BLaER1 treated with 17β-estradiol and CSF1 and Interleukin-3, amounts not matched to agents 10 nM and 100 nM (cell line): Measurements from ENCODE around the gene DKK3.

Experiments
- H3K27ac ChIP-seq, 11 experiments: shearing (Covaris generic); formaldehyde crosslinking; 2 replicates each; pipeline ENCODE4 v1.8.1; 2022
- H3K27me3 ChIP-seq, 11 experiments: shearing (Covaris generic); formaldehyde crosslinking; 2 replicates each; pipeline ENCODE4 v1.8.1; 2022
- H3K36me3 ChIP-seq, 11 experiments: shearing (Covaris generic); formaldehyde crosslinking; 2 replicates each; pipeline ENCODE4 v1.8.1; 2022
- H3K4me1 ChIP-seq, 10 experiments: shearing (Covaris generic); formaldehyde crosslinking; 2 replicates each; pipeline ENCODE4 v1.8.1; 2022
- H3K4me2 ChIP-seq, 11 experiments: shearing (Covaris generic); formaldehyde crosslinking; 2 replicates each; pipeline ENCODE4 v1.8.1; 2022
- H3K4me3 ChIP-seq, 10 experiments: shearing (Covaris generic); formaldehyde crosslinking; 2 replicates each; pipeline ENCODE4 v1.8.1; 2022
- H3K9ac ChIP-seq, 11 experiments: shearing (Covaris generic); formaldehyde crosslinking; 2 replicates each; pipeline ENCODE4 v1.8.1; 2022
- H3K9me3 ChIP-seq, 11 experiments: shearing (Covaris generic); formaldehyde crosslinking; replicated peaks in 1 of 11; 2 replicates each; pipeline ENCODE4 v1.8.1; 2022
- H4K20me1 ChIP-seq, 11 experiments: shearing (Covaris generic); formaldehyde crosslinking; 2 replicates each; pipeline ENCODE4 v1.8.1; 2022
- Cebpa-rat ChIP-seq, 11 experiments: shearing (Covaris generic); IDR thresholded peaks; 2 replicates each; pipeline ENCODE4 v1.8.1; 2022

The DKK3 gene

DNA sequence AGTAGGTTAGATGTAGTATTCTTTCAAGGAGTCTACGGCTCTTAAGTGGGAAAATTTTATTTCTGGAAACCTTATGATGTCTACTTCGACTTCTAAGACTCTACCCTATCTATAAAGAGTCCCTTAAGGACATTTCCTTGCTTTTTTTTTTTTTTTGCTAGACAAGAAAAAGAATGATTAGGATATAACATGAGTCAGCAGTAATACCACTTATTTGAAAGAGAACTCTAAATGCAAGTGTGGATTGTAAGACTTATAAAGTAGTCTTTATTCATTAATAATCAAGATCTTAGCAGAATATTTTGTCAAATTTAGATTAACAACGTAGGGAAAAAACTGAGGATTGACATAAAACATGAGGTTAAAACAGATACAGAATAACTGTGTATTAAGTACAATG lies 71.0 kb downstream of the DKK3 start:
- TF ChIP-seq Cebpa-rat (IDR thresholded peaks at IDR 0.05) = no peak
- Histone ChIP-seq H3K27ac (no peak overlapping the region), H4K20me1 (no peaks in the 10 kb centered on the region; a peak in 1 of 22 replicates), H3K27me3 (no peaks in the 10 kb centered on the region), H3K4me1 (no peaks in the 10 kb centered on the region), H3K9ac (no peak overlapping the region), H3K4me3 (no peak overlapping the region), H3K36me3 (peaks cover 69 to 100% (median 93%) of the 10 kb centered on the region in 11 experiments), H3K9me3 (no peaks in the 10 kb centered on the region), H3K4me2 (no peak overlapping the region)

DNA sequence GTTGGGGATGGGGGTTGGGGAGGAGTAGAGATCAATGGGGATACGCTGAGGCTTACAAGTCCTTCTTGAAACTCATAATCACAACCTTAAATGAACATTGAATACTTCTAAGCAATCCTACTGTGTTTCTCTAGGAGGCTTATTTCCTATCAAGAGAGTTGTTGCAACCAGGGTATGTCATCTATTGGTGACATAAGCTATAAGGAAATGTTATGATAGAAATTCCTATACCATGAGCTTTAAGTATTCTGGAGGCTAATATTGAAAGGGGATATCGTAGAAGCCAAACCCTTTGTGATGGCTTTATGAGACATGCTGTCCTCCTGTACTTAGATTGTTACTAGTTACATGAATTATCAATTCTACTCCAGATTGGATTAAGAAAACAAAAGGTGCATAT lies 72.9 kb downstream of the DKK3 start:
- no peak overlapping the region for H3K4me2 ChIP-seq
- no peaks in the 10 kb centered on the region; a peak in 1 of 22 replicates for H4K20me1 ChIP-seq
- no peak overlapping the region for H3K4me3 ChIP-seq
- H3K36me3 ChIP-seq = peaks cover 61 to 97% (median 85%) of the 10 kb centered on the region in 11 experiments
- H3K4me1 ChIP-seq = no peaks in the 10 kb centered on the region
- no peaks in the 10 kb centered on the region for H3K9me3 ChIP-seq
- no peak overlapping the region for H3K27ac ChIP-seq
- no peak overlapping the region for H3K9ac ChIP-seq
- no peak for TF ChIP-seq Cebpa-rat (IDR thresholded peaks at IDR 0.05)
- H3K27me3 ChIP-seq = no peaks in the 10 kb centered on the region

DNA sequence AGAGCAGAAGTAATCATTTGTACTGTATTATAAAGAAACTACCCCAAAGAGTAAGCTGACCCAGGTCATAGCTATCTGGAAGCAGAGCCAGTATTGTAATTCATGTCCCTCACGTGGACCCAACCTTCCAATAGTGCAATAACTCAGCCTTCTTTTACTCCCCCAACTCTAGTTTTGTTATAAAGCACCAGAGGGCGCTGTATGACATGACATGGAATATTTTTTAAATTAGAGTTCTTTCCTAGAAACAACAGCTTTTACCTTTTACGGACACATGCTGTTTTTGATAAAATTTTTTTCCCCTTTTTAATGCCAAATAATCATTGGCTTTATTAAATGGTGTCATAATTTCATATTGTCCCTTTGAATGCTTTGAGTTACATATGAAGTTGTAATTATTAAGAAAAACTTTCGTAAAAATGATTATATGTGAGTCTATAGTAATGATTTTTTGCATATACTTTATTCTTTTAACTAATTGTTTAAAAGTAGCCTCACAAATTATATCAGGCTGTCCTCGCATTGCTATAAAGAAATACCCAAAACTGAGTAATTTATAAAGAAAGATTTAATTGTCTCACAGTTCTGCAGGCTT lies 76.9 kb downstream of the DKK3 start:
- H3K27ac ChIP-seq = no peak overlapping the region
- no peak overlapping the region for H3K4me2 ChIP-seq
- no peaks in the 10 kb centered on the region for H3K27me3 ChIP-seq
- H4K20me1 ChIP-seq = no peaks in the 10 kb centered on the region
- no peak overlapping the region for H3K9ac ChIP-seq
- H3K4me1 ChIP-seq = peaks cover 0 to 6% (median 3%) of the 10 kb centered on the region in 10 experiments; a peak in 15 of 20 replicates
- TF ChIP-seq Cebpa-rat (IDR thresholded peaks at IDR 0.05) = no peak
- peaks cover 56 to 87% (median 72%) of the 10 kb centered on the region in 11 experiments for H3K36me3 ChIP-seq
- peaks cover 0 to 6% (median 0%) of the 10 kb centered on the region in 11 experiments; a peak in 2 of 22 replicates for H3K9me3 ChIP-seq
- no peak overlapping the region for H3K4me3 ChIP-seq

DNA sequence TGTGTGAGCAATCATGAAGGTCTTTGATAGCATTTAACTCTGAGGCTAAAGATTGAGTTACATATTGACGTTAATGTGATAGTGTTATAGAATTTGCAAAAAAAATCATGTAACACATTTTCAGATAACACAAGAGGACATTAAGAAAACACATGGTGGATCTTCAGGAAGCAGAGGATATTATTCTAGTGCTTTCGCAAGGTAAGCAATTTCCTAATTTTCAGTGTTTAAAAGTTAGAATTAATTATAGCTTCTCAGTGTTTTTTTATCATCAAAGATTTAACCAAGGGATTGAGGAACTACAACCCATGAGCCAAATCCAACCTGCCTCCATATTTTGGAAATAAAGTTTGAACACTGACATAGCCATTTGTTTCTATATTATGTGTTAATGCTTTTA lies 78.5 kb downstream of the DKK3 start:
- H3K9ac ChIP-seq = no peak overlapping the region
- no peak overlapping the region for H3K4me2 ChIP-seq
- no peak for TF ChIP-seq Cebpa-rat (IDR thresholded peaks at IDR 0.05)
- peaks cover 0 to 21% (median 7%) of the 10 kb centered on the region in 11 experiments; a peak in 10 of 22 replicates for H3K9me3 ChIP-seq
- H4K20me1 ChIP-seq = no peaks in the 10 kb centered on the region
- H3K27me3 ChIP-seq = no peaks in the 10 kb centered on the region
- H3K4me3 ChIP-seq = no peak overlapping the region
- H3K4me1 ChIP-seq = peaks cover 0 to 16% (median 10%) of the 10 kb centered on the region in 10 experiments; a peak in 16 of 20 replicates
- H3K36me3 ChIP-seq = peaks cover 54 to 82% (median 70%) of the 10 kb centered on the region in 11 experiments
- no peak overlapping the region for H3K27ac ChIP-seq

DNA sequence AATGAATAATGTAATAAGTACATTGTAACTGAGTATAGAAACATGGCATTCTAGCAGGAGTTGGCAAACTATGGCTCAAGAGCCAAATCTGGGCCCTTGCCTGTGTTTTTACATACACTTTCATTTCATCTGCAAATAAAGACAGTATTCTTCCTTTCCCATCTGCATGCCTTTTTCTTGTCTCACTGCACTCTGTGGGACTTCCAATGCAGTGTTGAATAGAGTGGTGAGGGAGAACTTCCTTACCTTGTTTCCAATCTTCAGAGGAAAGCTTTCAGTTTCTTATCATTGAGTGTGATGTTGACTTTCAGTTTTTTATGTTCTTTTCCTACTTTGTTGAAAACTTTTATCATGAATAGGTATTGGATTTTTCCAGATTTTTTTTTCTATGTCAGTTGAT lies 84.6 kb downstream of the DKK3 start:
- no peak overlapping the region for H3K4me2 ChIP-seq
- TF ChIP-seq Cebpa-rat (IDR thresholded peaks at IDR 0.05) = no peak
- no peak overlapping the region for H3K9ac ChIP-seq
- H3K36me3 ChIP-seq = peaks cover 38 to 75% (median 56%) of the 10 kb centered on the region in 11 experiments
- peaks cover 0 to 16% (median 10%) of the 10 kb centered on the region in 10 experiments; a peak in 16 of 20 replicates for H3K4me1 ChIP-seq
- H3K9me3 ChIP-seq = peaks cover 0 to 22% (median 10%) of the 10 kb centered on the region in 11 experiments; a peak in 10 of 22 replicates
- H3K27me3 ChIP-seq = no peaks in the 10 kb centered on the region
- H3K4me3 ChIP-seq = no peak overlapping the region
- H4K20me1 ChIP-seq = peaks cover 0 to 5% (median 0%) of the 10 kb centered on the region in 11 experiments; a peak in 2 of 22 replicates
- no peak overlapping the region for H3K27ac ChIP-seq

DNA sequence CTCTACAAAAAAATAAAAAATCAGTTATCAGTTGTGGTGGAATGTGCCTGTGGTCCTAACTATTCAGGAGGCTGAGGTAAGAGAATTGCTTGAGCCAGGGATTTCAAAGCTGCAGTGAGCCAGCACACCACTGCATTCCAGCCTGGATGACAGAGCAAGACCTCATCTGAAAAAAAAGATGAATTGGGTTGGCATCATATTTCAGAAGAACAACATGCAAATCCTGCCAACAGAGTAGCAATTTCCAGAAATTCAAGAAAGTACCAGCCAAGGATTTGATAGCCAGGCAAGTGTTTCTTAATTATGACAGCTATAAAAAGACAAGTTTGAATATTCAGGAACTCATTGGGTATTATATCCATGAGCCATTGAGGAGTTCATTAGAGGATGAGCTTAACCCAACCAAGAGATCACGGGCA lies 91.4 kb downstream of the DKK3 start:
- TF ChIP-seq Cebpa-rat (IDR thresholded peaks at IDR 0.05) = no peak
- H3K4me3 ChIP-seq = no peak overlapping the region
- H3K27ac ChIP-seq = no peak overlapping the region
- H3K27me3 ChIP-seq = no peaks in the 10 kb centered on the region
- peaks cover 10 to 67% (median 30%) of the 10 kb centered on the region in 11 experiments; a peak in 17 of 22 replicates for H3K36me3 ChIP-seq
- no peak overlapping the region for H3K9ac ChIP-seq
- H4K20me1 ChIP-seq = no peaks in the 10 kb centered on the region; a peak in 1 of 22 replicates
- H3K9me3 ChIP-seq = no peaks in the 10 kb centered on the region
- H3K4me2 ChIP-seq = no peak overlapping the region
- H3K4me1 ChIP-seq = no peaks in the 10 kb centered on the region

DNA sequence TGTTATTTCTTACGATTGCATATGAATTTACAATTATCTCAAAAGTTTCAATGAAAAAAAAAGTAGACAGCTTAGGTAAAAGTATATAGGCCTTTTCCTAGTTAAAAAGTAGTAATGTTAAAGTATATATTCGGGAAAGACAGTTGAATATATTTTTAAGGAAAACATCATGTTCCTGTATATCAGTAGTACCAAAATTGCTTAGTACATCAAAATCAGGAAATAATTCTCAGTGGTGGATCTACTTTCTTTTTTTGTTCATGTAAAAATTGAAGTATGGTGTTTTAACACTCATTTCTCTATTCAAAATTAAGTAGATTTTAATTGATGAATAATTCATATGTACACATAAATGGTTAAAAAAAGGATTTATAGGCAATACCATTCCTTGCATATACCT lies 92.8 kb downstream of the DKK3 start:
- Histone ChIP-seq H3K9me3 (no peaks in the 10 kb centered on the region), H3K4me3 (no peak overlapping the region), H3K27ac (no peak overlapping the region), H3K9ac (no peak overlapping the region), H3K4me1 (no peaks in the 10 kb centered on the region), H3K36me3 (peaks cover 15 to 67% (median 27%) of the 10 kb centered on the region in 11 experiments; a peak in 19 of 22 replicates), H4K20me1 (no peaks in the 10 kb centered on the region), H3K27me3 (no peaks in the 10 kb centered on the region), H3K4me2 (no peak overlapping the region)
- no peak for TF ChIP-seq Cebpa-rat (IDR thresholded peaks at IDR 0.05)

DNA sequence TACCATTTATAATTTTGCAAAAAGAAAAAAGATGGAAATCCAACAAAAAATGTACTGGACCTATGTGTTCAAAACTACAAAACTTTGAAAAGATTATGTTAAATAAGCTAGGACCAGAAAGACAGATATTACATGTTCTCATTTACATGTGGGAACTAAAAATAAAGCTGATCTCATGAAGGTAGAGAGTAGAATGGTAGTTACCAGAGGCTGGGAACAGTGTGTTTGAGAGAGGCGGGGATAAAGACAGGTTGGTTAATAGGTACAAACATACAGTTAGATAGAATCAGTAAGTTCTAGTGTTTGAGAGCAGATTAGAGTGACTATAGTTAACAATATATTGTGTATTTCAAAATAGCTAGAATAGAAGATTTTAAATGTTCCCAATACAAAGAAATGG lies 95.0 kb downstream of the DKK3 start:
- Histone ChIP-seq H3K9ac (no peak overlapping the region), H4K20me1 (no peaks in the 10 kb centered on the region), H3K27me3 (no peaks in the 10 kb centered on the region), H3K4me1 (no peaks in the 10 kb centered on the region), H3K4me2 (no peak overlapping the region), H3K36me3 (peaks cover 21 to 79% (median 37%) of the 10 kb centered on the region in 11 experiments), H3K27ac (no peak overlapping the region), H3K9me3 (no peaks in the 10 kb centered on the region), H3K4me3 (no peak overlapping the region)
- no peak for TF ChIP-seq Cebpa-rat (IDR thresholded peaks at IDR 0.05)
